Calu3 (cell line): ENCODE measurements around the gene TFF1. TPM values are rescaled to one million over a fixed set of nuclear protein-coding genes. Genes with fewer than 3 reads are reported as not detected.

Experiments used
- Bru-seq: library from RNA; stranded (reverse); fragments of 400-500 nt; gene quantifications from one replicate; lab custom pipeline; 2021; lab: Mats Ljungman, UMichigan
- BruChase-seq, 2 experiments: library from RNA; stranded (reverse); fragments of 400-500 nt; gene quantifications; one replicate each; lab custom pipeline; 2021; lab: Mats Ljungman, UMichigan
- BruUV-seq: library from RNA; stranded (reverse); fragments of 400-500 nt; replicated peaks from 2 replicates; lab custom pipeline; 2021; lab: Mats Ljungman, UMichigan
- CTCF ChIA-PET: fragments of 300-600 bp; sonication (Branson Sonifier 250); formaldehyde crosslinking; loops from one replicate; lab custom pipeline; 2022; ENCODE audit warnings: antibody characterized with exemption; lab: Charles Lee
- DNase-seq: peaks from one replicate; pipeline ENCODE4 v3.0.0; 2022
- H3K27ac Mint-ChIP-seq: one replicate; pipeline ENCODE4 v1.8.0; 2022; ENCODE audit warnings: mixed read lengths; ENCODE audit not compliant: unreplicated experiment
- H3K27me3 Mint-ChIP-seq: one replicate; pipeline ENCODE4 v1.8.0; 2022; ENCODE audit warnings: mixed read lengths; ENCODE audit not compliant: unreplicated experiment
- H3K36me3 Mint-ChIP-seq: one replicate; pipeline ENCODE4 v1.8.0; 2022; ENCODE audit warnings: mild to moderate bottlenecking, moderate library complexity, mixed read lengths; ENCODE audit not compliant: insufficient read depth, unreplicated experiment
- H3K4me1 Mint-ChIP-seq: one replicate; pipeline ENCODE4 v1.8.0; 2022; ENCODE audit warnings: mild to moderate bottlenecking, low read depth, mixed read lengths; ENCODE audit not compliant: unreplicated experiment
- H3K4me3 Mint-ChIP-seq: one replicate; pipeline ENCODE4 v1.8.0; 2022; ENCODE audit warnings: mild to moderate bottlenecking, low read depth, moderate library complexity, mixed read lengths; ENCODE audit not compliant: unreplicated experiment
- H3K9me3 Mint-ChIP-seq: one replicate; pipeline ENCODE4 v1.8.0; 2022; ENCODE audit warnings: low read depth, mixed read lengths; ENCODE audit not compliant: unreplicated experiment
- CTCF ChIP-seq: fragments of 200-600 bp; IDR thresholded peaks from one replicate; pipeline ENCODE4 v1.8.0; 2022; ENCODE audit warnings: antibody characterized with exemption; ENCODE audit not compliant: unreplicated experiment
- intact Hi-C: fragments of 100-400 bp; cut with micrococcal nuclease; formaldehyde crosslinking; loops from one replicate; pipeline ENCODE4 v1.10.0; 2022; ENCODE audit not compliant: unreplicated experiment
- long read RNA-seq: library from polyadenylated mRNA; stranded (forward); transcript quantifications from one replicate; pipeline ENCODE4 v2.0.0, GENCODE V29; 2022
- total RNA-seq: library from RNA; stranded (reverse); gene quantifications from 2 replicates; pipeline ENCODE4 v1.2.3, GENCODE V29; 2022

The TFF1 gene
- total RNA-seq: 0.76 TPM in 1 of 2 replicates, not detected in the other
- Bru-seq, nascent RNA: percentile 14 among the genes with signal in this experiment
- percentile 32 among the genes with signal in this experiment for BruChase-seq, experiment 1, labeled RNA remaining after a 6-hour chase
- BruChase-seq, experiment 2, labeled RNA remaining after a 2-hour chase: percentile 12 among the genes with signal in this experiment
- long read RNA-seq, partial matches to known transcripts: 0 of 2 reads
- long read RNA-seq, other reads (novel, unspliced or antisense): 0 of 2 reads

- CTCF ChIA-PET: interaction anchor here (1.2 kb wide), 1 partner anchor 101 kb away, joined by 3 read pairs; no protein-coding TSS in a partner anchor
- peak; percentile 34 for DNase-seq
- intact Hi-C loops: no loop called here
- no TSS peak for BruUV-seq
- no peak within 1 kb of the TSS for H3K27ac Mint-ChIP-seq
- H3K4me1 Mint-ChIP-seq: peaks cover 19% of the 10 kb centered on the region
- no peaks in the 10 kb centered on the region for H3K27me3 Mint-ChIP-seq
- H3K36me3 Mint-ChIP-seq: no peaks in the 10 kb centered on the region
- TF ChIP-seq CTCF: no peak
- H3K4me3 Mint-ChIP-seq: no peak within 1 kb of the TSS
- no peaks in the 10 kb centered on the region for H3K9me3 Mint-ChIP-seq
Measured at GRCh38 chr21:42366292-42367010, at the start of gene TFF1. Gene TFF1 (minus strand): TSS chr21:42366535. CDS start chr21:42366495, 40 bp downstream.

GRCh38 chr21:42414928-42415769 lies 48.8 kb upstream of the TFF1 start:
- TSS peak; percentile 70 for BruUV-seq
- peaks cover 8% of the 10 kb centered on the region for H3K36me3 Mint-ChIP-seq
- peak overlapping the region; percentile 32 for H3K4me3 Mint-ChIP-seq
- CTCF ChIA-PET: no interaction called here
- H3K27ac Mint-ChIP-seq: peak overlapping the region; percentile 83
- intact Hi-C loops: no loop called here
- no peaks in the 10 kb centered on the region for H3K9me3 Mint-ChIP-seq
- peaks cover 8% of the 10 kb centered on the region for H3K4me1 Mint-ChIP-seq
- no peak for TF ChIP-seq CTCF
- no peaks in the 10 kb centered on the region for H3K27me3 Mint-ChIP-seq
- DNase-seq: peak; percentile 78

- no TSS peak for BruUV-seq
- peaks cover 8% of the 10 kb centered on the region for H3K4me1 Mint-ChIP-seq
Measured at GRCh38 chr21:42414553-42414927, 48.2 kb upstream of the TFF1 start.

More at GRCh38 chr21:42414553-42414927, 48.2 kb upstream of the TFF1 start:
- no peaks in the 10 kb centered on the region for H3K27me3 Mint-ChIP-seq
- peaks cover 8% of the 10 kb centered on the region for H3K36me3 Mint-ChIP-seq
- no peaks in the 10 kb centered on the region for H3K9me3 Mint-ChIP-seq
- no peak overlapping the region for H3K4me3 Mint-ChIP-seq
- CTCF ChIA-PET: no interaction called here
- TF ChIP-seq CTCF: no peak
- intact Hi-C loops: no loop called here
- no peak for DNase-seq
- H3K27ac Mint-ChIP-seq: peak overlapping the region; percentile 83
